A673 (cell line): ENCODE results near the gene GAB2.

Experiments
- EZH2 ChIP-seq: fragments of 200-600 bp; sonication (generic); IDR thresholded peaks from 2 replicates; pipeline ENCODE4 v1.6.1; 2017; ENCODE audit warnings: borderline replicate concordance, low read depth, mild to moderate bottlenecking, mixed read lengths, antibody characterized with exemption, low read length; ENCODE audit not compliant: poor library complexity, severe bottlenecking
- TF ChIP-seq, protein P1 (sequence below): fragments of 300-800, 200-600 bp; sonication (generic); conservative IDR thresholded peaks from 2 replicates; pipeline ENCODE4 v1.5.1; 2017; ENCODE audit warnings: low read depth, mild to moderate bottlenecking, antibody characterized with exemption, low read length, moderate library complexity, mixed read lengths

DNA sequence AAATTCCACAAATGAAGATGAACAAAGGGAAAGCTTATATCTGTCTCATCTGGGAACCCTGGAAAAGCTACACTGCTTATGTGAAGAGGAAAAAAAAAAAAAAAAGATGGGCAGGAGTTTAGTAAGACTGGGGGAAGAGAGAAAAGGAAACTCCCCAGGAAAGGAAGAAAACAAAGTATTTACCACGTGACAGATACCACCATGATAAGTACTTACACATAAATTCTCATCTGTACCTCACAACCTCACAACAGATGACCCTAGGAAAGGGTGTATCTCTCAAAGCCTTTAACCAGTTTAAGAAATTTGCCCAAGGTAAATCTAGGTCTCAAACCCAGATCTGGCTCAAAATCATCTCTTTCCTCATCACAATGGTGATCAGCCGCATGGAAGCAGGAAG lies 77.1 kb downstream of the GAB2 start:
- TF ChIP-seq, protein P1, sequence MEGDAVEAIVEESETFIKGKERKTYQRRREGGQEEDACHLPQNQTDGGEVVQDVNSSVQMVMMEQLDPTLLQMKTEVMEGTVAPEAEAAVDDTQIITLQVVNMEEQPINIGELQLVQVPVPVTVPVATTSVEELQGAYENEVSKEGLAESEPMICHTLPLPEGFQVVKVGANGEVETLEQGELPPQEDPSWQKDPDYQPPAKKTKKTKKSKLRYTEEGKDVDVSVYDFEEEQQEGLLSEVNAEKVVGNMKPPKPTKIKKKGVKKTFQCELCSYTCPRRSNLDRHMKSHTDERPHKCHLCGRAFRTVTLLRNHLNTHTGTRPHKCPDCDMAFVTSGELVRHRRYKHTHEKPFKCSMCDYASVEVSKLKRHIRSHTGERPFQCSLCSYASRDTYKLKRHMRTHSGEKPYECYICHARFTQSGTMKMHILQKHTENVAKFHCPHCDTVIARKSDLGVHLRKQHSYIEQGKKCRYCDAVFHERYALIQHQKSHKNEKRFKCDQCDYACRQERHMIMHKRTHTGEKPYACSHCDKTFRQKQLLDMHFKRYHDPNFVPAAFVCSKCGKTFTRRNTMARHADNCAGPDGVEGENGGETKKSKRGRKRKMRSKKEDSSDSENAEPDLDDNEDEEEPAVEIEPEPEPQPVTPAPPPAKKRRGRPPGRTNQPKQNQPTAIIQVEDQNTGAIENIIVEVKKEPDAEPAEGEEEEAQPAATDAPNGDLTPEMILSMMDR, result no peak
- no peak for TF ChIP-seq EZH2
